Kidney epithelial cell (primary cell): Measurements from ENCODE around the gene WASL. TPM values are rescaled to one million over a fixed set of nuclear protein-coding genes. Genes with fewer than 3 reads are reported as not detected.

Experiments used
- DNase-seq: peaks from one replicate; pipeline ENCODE4 v3.0.0-alpha.2; 2010; ENCODE audit warnings: low read depth
- H3K27me3 ChIP-seq: 2 replicates; pipeline ENCODE4 v1.6.0; 2011; ENCODE audit warnings: low read length; ENCODE audit not compliant: control insufficient read depth, insufficient read depth
- H3K36me3 ChIP-seq: 2 replicates; pipeline ENCODE4 v1.5.1; 2011; ENCODE audit warnings: low read length; ENCODE audit not compliant: control insufficient read depth, insufficient read depth
- H3K4me3 ChIP-seq: 2 replicates; pipeline ENCODE4 v1.5.1; 2011; ENCODE audit warnings: low read depth, mild to moderate bottlenecking, control low read depth, low read length
- CTCF ChIP-seq: IDR thresholded peaks from 2 replicates; pipeline ENCODE4 v1.5.1; 2011; ENCODE audit warnings: mild to moderate bottlenecking, moderate library complexity, low read length, control low read depth, inconsistent platforms; ENCODE audit not compliant: insufficient read depth, poor library complexity, severe bottlenecking
- total RNA-seq: library from RNA; depleted of rRNA; stranded (reverse); fragments of >200 nt; gene quantifications from 2 replicates; pipeline ENCODE4 v1.2.3, GENCODE V29; 2015

Gene WASL
- total RNA-seq, 1 donor from 2014 or later, result 31.6 TPM

- Histone ChIP-seq H3K36me3 (no peaks in the 10 kb centered on the region), H3K4me3 (no peak overlapping the region), H3K27me3 (no peaks in the 10 kb centered on the region)
- no peak for DNase-seq
- no peak for TF ChIP-seq CTCF
Observed at GRCh38 chr7:123751821-123752220, 3.0 kb upstream of the WASL start.

- H3K27me3 ChIP-seq, result no peaks in the 10 kb centered on the region
- H3K4me3 ChIP-seq, result no peak overlapping the region
Observed at GRCh38 chr7:123750389-123751230, 1.8 kb upstream of the WASL start.

GRCh38 chr7:123749537-123749857, 694 bp upstream of the WASL start:
- DNase-seq, result peak; percentile 23

More at GRCh38 chr7:123750389-123751230, 1.8 kb upstream of the WASL start:
- no peak for TF ChIP-seq CTCF
- no peaks in the 10 kb centered on the region for H3K36me3 ChIP-seq
- DNase-seq, result no peak

GRCh38 chr7:123748171-123748733, 551 bp downstream of the WASL start:
- DNase-seq, result no peak
- H3K27me3 ChIP-seq, result no peaks in the 10 kb centered on the region
- TF ChIP-seq CTCF, result no peak
- peak overlapping the region; percentile 96 for H3K4me3 ChIP-seq
- H3K36me3 ChIP-seq, result no peaks in the 10 kb centered on the region

More at GRCh38 chr7:123749537-123749857, 694 bp upstream of the WASL start:
- H3K36me3 ChIP-seq, result no peaks in the 10 kb centered on the region
- no peak for TF ChIP-seq CTCF
- peak overlapping the region; percentile 96 for H3K4me3 ChIP-seq
- no peaks in the 10 kb centered on the region for H3K27me3 ChIP-seq

- Histone ChIP-seq H3K36me3 (no peaks in the 10 kb centered on the region), H3K27me3 (no peaks in the 10 kb centered on the region), H3K4me3 (peak overlapping the region; percentile 96)
- peak; percentile 61 for DNase-seq
- no peak for TF ChIP-seq CTCF
Observed at GRCh38 chr7:123747620-123748141, 1.1 kb downstream of the WASL start.
